Right cardiac atrium (tissue), 5 donors: ENCODE results near the gene SMC6. TPM values are rescaled to one million over a fixed set of nuclear protein-coding genes. Genes with fewer than 3 reads are reported as not detected.

Source experiments
- ATAC-seq, 2 donors: fragments of 200-7000 bp; cut with Tn5 transposase; one replicate each; pipeline versions ENCODE4 v1.8.0 to v1.9.1; 2020; ENCODE audit warnings: moderate library complexity in 2 of 2, mild to moderate bottlenecking in 1 of 2
- DNase-seq, 3 donors: peaks; one replicate each; pipeline ENCODE4 v3.0.0-alpha.2; 2020
- H3K27ac ChIP-seq: one replicate; pipeline ENCODE4 v1.5.1; 2013; ENCODE audit warnings: mild to moderate bottlenecking, low read length, control low read depth, moderate library complexity
- H3K27me3 ChIP-seq: one replicate; pipeline ENCODE4 v1.6.1; 2013; ENCODE audit not compliant: control insufficient read depth, insufficient read depth
- H3K4me1 ChIP-seq: one replicate; pipeline ENCODE4 v1.6.1; 2013; ENCODE audit warnings: low read length; ENCODE audit not compliant: control insufficient read depth, insufficient read depth
- H3K4me3 ChIP-seq: one replicate; pipeline ENCODE4 v1.5.1; 2013; ENCODE audit warnings: low read length, control low read depth
- H3K9me3 ChIP-seq: one replicate; pipeline ENCODE4 v1.6.1; 2013; ENCODE audit warnings: low read length; ENCODE audit not compliant: control insufficient read depth
- WGBS: extraction: QIAGEN DNeasy Blood & Tissue Kit; methylation state at CpG from one replicate; pipeline ENCODE4 v1.1.7; 2013; 5-methylcytosine and 5-hydroxymethylcytosine counted together
- intact Hi-C, 4 donors: fragments of 100-400 bp; cut with DNase I; formaldehyde crosslinking; loops; one replicate each; pipeline versions ENCODE4 v1.11.0 to v1.14.0; 2022 to 2023
- long read RNA-seq, 4 donors: library from polyadenylated mRNA; unstranded; transcript quantifications; one replicate each; pipeline ENCODE4 v2.0.0, GENCODE V29; 2020 to 2021
- polyA plus RNA-seq: library from polyadenylated mRNA; stranded (reverse); fragments of 200-250 nt; gene quantifications from one replicate; pipeline ENCODE4 v1.2.3, GENCODE V29; 2013
- total RNA-seq, 4 donors: library from RNA; stranded (reverse); fragmentation: NEBNext Ultra II Directional; extraction: Animal tissue kit (Norgen Biotek cat#: 25700); gene quantifications; one replicate each; pipeline ENCODE4 v1.2.1, GENCODE V29; 2021
- donor health status: healthy with polysubstance abuse.
- donor health status: DM: no; HTN: yes; CAD: no.
- donor health status: DM: no; HTN: no; CAD: no.
- donor health status: DM: no; HTN: yes; CAD: no; lungs with severe emphysema.
- donor health status: DM: yes; HTN: yes; CAD: no.

Gene SMC6, protein sequence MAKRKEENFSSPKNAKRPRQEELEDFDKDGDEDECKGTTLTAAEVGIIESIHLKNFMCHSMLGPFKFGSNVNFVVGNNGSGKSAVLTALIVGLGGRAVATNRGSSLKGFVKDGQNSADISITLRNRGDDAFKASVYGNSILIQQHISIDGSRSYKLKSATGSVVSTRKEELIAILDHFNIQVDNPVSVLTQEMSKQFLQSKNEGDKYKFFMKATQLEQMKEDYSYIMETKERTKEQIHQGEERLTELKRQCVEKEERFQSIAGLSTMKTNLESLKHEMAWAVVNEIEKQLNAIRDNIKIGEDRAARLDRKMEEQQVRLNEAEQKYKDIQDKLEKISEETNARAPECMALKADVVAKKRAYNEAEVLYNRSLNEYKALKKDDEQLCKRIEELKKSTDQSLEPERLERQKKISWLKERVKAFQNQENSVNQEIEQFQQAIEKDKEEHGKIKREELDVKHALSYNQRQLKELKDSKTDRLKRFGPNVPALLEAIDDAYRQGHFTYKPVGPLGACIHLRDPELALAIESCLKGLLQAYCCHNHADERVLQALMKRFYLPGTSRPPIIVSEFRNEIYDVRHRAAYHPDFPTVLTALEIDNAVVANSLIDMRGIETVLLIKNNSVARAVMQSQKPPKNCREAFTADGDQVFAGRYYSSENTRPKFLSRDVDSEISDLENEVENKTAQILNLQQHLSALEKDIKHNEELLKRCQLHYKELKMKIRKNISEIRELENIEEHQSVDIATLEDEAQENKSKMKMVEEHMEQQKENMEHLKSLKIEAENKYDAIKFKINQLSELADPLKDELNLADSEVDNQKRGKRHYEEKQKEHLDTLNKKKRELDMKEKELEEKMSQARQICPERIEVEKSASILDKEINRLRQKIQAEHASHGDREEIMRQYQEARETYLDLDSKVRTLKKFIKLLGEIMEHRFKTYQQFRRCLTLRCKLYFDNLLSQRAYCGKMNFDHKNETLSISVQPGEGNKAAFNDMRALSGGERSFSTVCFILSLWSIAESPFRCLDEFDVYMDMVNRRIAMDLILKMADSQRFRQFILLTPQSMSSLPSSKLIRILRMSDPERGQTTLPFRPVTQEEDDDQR
- total RNA-seq (10 to 100 TPM; 11.9 to 14.6 (median 13.1) TPM), polyA plus RNA-seq (10.0 TPM)
- long read RNA-seq, donor 1, full-length matches to known transcripts = 14 of 42 reads
- long read RNA-seq, donor 1, partial matches to known transcripts = 14 of 42 reads
- long read RNA-seq, donor 1, other reads (novel, unspliced or antisense) = 14 of 42 reads
- long read RNA-seq, donor 2, full-length matches to known transcripts = 10 of 16 reads
- long read RNA-seq, donor 2, partial matches to known transcripts = 1 of 16 reads
- long read RNA-seq, donor 2, other reads (novel, unspliced or antisense) = 5 of 16 reads
- long read RNA-seq, donor 3, full-length matches to known transcripts = 1 of 38 reads
- long read RNA-seq, donor 3, partial matches to known transcripts = 30 of 38 reads
- long read RNA-seq, donor 3, other reads (novel, unspliced or antisense) = 7 of 38 reads
- long read RNA-seq, donor 4, full-length matches to known transcripts = 13 of 17 reads
- long read RNA-seq, donor 4, partial matches to known transcripts = 0 of 17 reads
- long read RNA-seq, donor 4, other reads (novel, unspliced or antisense) = 4 of 17 reads

GRCh38 chr2:17753803-17754663 lies at the start of gene SMC6, which contains the start of gene GEN1:
SMC6 (minus strand) TSS chr2:17753810; CDS start chr2:17745946, 7,864 bp downstream.
GEN1 (plus strand) TSS chr2:17754138; CDS start chr2:17759944, 5,806 bp downstream.
- Histone ChIP-seq H3K9me3 (no peaks in the 10 kb centered on the region), H3K4me1 (peaks cover 3% of the 10 kb centered on the region), H3K27ac (peak within 1 kb of the TSS; percentile 99), H3K27me3 (no peaks in the 10 kb centered on the region), H3K4me3 (peak within 1 kb of the TSS; percentile 51)
- intact Hi-C loops = loop anchor here in 2 of 4 donors (10.0 kb wide), 1 partner anchor 71 kb away; no protein-coding TSS in a partner anchor
- peak; percentile 91 to 96 (median 95) for DNase-seq
- under 1% methylated on average over 76 of the region's 76 CpGs for WGBS
- ATAC-seq = peak; percentile 97 to 98

DNA sequence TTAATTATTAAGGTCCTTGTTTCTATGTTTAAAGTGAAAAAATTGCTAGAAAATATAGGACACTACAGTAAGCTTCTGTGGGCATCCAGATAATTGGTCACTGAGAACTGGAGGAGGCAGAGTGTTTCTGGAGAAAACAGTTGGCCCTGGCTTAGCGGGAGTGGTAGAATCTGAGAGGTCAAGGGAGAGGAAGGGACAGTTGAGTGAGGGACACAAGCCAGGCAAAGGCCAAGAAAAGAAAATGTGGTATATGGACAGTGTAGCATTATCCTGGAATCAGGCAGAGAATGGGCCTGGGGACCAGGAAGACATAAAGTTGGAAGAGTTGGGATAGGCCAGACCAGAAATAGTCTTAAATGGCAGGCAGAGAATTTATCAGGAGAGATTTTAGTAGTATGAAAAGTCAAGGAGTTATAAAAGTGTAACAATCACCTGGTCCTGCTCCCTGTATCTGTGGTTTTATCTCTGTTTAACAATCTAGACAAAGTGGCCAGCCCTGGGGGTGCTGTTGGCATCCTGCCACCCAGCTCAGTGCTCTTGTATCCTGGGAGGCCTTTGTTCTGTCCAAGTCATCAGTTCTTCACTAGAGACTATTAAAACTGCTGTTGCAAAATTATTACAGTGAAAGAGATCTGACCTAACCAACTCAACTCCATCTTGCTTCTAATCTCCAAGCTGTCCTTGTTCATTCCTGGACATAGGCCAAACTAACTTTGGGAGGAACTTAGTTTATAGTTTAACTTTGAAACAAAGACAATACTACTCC lies 47.3 kb upstream of the SMC6 start:
- Histone ChIP-seq H3K27ac (peak overlapping the region; percentile 68), H3K4me3 (no peak overlapping the region), H3K9me3 (no peaks in the 10 kb centered on the region), H3K27me3 (no peaks in the 10 kb centered on the region), H3K4me1 (peaks cover 7% of the 10 kb centered on the region)
- DNase-seq = no peak
- intact Hi-C loops = no loop called here
- no peak for ATAC-seq
- 93% methylated on average over 1 of the region's 1 CpG for WGBS

DNA sequence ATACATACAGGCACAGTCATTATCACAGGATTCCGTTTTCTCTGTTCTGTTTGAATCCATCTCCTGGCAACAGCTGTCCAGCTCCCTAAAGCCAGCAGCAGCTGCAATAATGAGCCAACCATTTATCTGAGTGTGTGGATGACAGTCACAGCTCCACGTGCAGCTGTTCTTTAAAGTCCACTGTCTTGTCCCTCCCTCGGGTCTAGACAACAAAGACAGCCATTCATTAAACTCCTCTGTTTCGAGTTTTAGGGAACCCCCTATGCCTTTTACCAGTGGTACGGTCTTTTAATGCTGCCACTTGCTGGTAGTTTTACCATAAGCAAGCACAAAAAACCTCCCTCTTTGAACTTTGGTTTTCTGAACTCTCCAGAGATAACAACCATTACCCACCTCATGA lies 46.6 kb upstream of the SMC6 start:
- H3K4me1 ChIP-seq = peaks cover 7% of the 10 kb centered on the region
- DNase-seq (peak in 1 of 3 donors; percentile 59), ATAC-seq (peak; percentile 84)
- H3K27ac ChIP-seq = peak overlapping the region; percentile 85
- intact Hi-C loops = no loop called here
- no peaks in the 10 kb centered on the region for H3K27me3 ChIP-seq
- H3K4me3 ChIP-seq = no peak overlapping the region
- 33% methylated on average over 5 of the region's 5 CpGs for WGBS
- no peaks in the 10 kb centered on the region for H3K9me3 ChIP-seq

- Histone ChIP-seq H3K9me3 (no peaks in the 10 kb centered on the region), H3K4me3 (no peak overlapping the region), H3K4me1 (peaks cover 7% of the 10 kb centered on the region), H3K27ac (peak overlapping the region; percentile 72), H3K27me3 (no peaks in the 10 kb centered on the region)
- DNase-seq (no peak), ATAC-seq (peak; percentile 57 to 75)
- 59% methylated on average over 7 of the region's 7 CpGs for whole genome bisulfite sequencing
- intact Hi-C loops = no loop called here
Observed at GRCh38 chr2:17799301-17800120, 45.9 kb upstream of the SMC6 start.

DNA sequence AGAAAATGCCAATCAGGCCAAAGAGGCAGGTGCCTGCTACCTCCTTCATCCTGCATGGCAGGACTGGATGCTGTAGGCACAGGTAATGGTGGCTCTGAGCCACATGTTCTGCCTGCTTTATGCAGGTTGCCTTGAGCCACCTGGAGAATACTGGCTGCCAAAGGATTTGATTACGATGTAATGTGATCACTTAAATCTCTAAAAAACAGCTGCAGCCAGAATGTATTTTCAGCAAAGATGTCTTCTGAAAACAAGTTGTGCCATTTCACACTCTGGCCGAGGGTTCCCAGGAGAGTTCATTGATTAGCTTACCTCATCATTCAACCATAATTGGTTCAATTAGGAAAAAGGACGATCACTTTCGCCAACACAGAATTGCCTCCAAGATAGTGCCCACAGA lies 44.7 kb upstream of the SMC6 start:
- Histone ChIP-seq H3K27me3 (no peaks in the 10 kb centered on the region), H3K4me3 (no peak overlapping the region), H3K27ac (no peak overlapping the region), H3K4me1 (peaks cover 7% of the 10 kb centered on the region), H3K9me3 (no peaks in the 10 kb centered on the region)
- WGBS = 90% methylated on average over 4 of the region's 4 CpGs
- DNase-seq = no peak
- intact Hi-C loops = no loop called here
- ATAC-seq = no peak

DNA sequence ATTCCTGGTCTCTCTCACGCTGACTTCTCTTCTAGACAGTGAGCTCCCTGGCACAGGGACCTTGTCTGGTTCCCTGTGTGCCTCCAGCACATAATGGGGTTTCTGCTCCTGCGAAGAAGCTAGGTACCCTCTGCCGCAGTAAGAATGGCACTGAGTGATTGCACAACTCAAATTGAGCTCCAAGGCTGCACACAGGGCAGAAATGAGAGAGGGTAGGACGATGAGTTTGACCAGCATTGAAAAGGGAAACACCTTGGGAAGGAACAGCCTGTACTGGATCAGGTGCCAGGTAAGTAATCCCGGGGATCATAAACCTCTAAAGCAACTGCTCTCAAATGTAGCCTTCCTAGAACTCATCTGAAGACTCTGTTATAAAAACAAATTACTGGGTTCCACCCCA lies 41.7 kb upstream of the SMC6 start:
- no peak for ATAC-seq
- Histone ChIP-seq H3K4me1 (peaks cover 3% of the 10 kb centered on the region), H3K27ac (no peak overlapping the region), H3K9me3 (no peaks in the 10 kb centered on the region), H3K4me3 (no peak overlapping the region), H3K27me3 (no peaks in the 10 kb centered on the region)
- no peak for DNase-seq
- intact Hi-C loops = no loop called here
- WGBS = 91% methylated on average over 5 of the region's 5 CpGs

- H3K27ac ChIP-seq = no peak overlapping the region
- WGBS = 87% methylated on average over 6 of the region's 6 CpGs
- no peak overlapping the region for H3K4me3 ChIP-seq
- H3K9me3 ChIP-seq = no peaks in the 10 kb centered on the region
- ATAC-seq (no peak), DNase-seq (no peak)
- no peaks in the 10 kb centered on the region for H3K27me3 ChIP-seq
- intact Hi-C loops = no loop called here
- H3K4me1 ChIP-seq = peaks cover 2% of the 10 kb centered on the region
Observed at GRCh38 chr2:17793803-17794354, 40.3 kb upstream of the SMC6 start.

DNA sequence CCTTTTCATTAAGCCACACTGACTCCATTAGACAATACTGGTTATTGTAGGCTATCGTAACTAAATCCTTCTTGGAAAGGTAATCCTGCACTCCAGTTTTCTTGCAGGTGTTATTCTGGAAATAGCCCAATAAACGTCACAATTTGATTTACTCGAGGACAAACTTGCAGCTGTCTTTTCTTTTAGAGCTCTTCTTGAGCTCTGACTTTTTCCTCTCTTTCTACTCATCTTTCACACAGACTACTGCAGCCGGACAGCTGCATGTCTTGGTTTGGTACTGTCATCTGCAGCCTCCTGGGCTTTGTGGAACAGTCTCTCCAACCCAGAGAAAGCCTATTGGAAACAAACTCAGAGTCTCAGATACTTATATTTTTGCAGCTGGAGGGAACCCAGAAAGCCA lies 39.7 kb upstream of the SMC6 start:
- intact Hi-C loops = no loop called here
- DNase-seq (no peak), ATAC-seq (no peak)
- WGBS = 65% methylated on average over 4 of the region's 4 CpGs
- H3K27me3 ChIP-seq = no peaks in the 10 kb centered on the region
- H3K4me3 ChIP-seq = no peak overlapping the region
- H3K27ac ChIP-seq = no peak overlapping the region
- H3K9me3 ChIP-seq = no peaks in the 10 kb centered on the region
- H3K4me1 ChIP-seq = no peaks in the 10 kb centered on the region
